Osteoblast (primary cell): ENCODE results near the gene SCP2. TPM values are rescaled to one million over a fixed set of nuclear protein-coding genes. Genes with fewer than 3 reads are reported as not detected.

Experiments
- DNase-seq: peaks from one replicate; pipeline ENCODE4 v3.0.0; 2011; ENCODE audit warnings: low spot score, mixed read lengths; ENCODE audit not compliant: insufficient read length; ENCODE audit errors: missing footprints
- H2AFZ ChIP-seq: 2 replicates; pipeline ENCODE4 v1.6.0; 2011; ENCODE audit warnings: mild to moderate bottlenecking, low read length
- H3K27ac ChIP-seq: 2 replicates; pipeline ENCODE4 v1.5.1; 2011; ENCODE audit warnings: mild to moderate bottlenecking, low read depth, low read length, moderate library complexity
- H3K27me3 ChIP-seq: 2 replicates; pipeline ENCODE4 v1.6.0; 2012; ENCODE audit warnings: mild to moderate bottlenecking, control low read depth, inconsistent platforms, low read length, moderate library complexity; ENCODE audit not compliant: insufficient read depth
- H3K36me3 ChIP-seq: 2 replicates; pipeline ENCODE4 v1.5.1; 2011; ENCODE audit warnings: mild to moderate bottlenecking, low read length, control low read depth, moderate library complexity; ENCODE audit not compliant: insufficient read depth
- H3K4me1 ChIP-seq: 2 replicates; pipeline ENCODE4 v1.5.1; 2011; ENCODE audit warnings: mild to moderate bottlenecking, low read length, control low read depth, moderate library complexity; ENCODE audit not compliant: insufficient read depth
- H3K4me2 ChIP-seq: 2 replicates; pipeline ENCODE4 v1.6.0; 2011; ENCODE audit warnings: mild to moderate bottlenecking, low read length; ENCODE audit not compliant: insufficient read depth
- H3K4me3 ChIP-seq: fragments of 200-600 bp; sonication (generic); 3 replicates; pipeline ENCODE4 v1.5.1; 2012; ENCODE audit warnings: mild to moderate bottlenecking, low read length, inconsistent platforms; ENCODE audit not compliant: insufficient read depth
- H3K79me2 ChIP-seq: 2 replicates; pipeline ENCODE4 v1.6.0; 2012; ENCODE audit warnings: mild to moderate bottlenecking, low read length, control low read depth, inconsistent platforms; ENCODE audit not compliant: insufficient read depth
- H3K9me3 ChIP-seq: 2 replicates; pipeline ENCODE4 v1.5.1; 2011; ENCODE audit warnings: low read depth, low read length, control low read depth
- H4K20me1 ChIP-seq: 2 replicates; pipeline ENCODE4 v1.6.0; 2012; ENCODE audit warnings: mild to moderate bottlenecking, low read length, control low read depth; ENCODE audit not compliant: insufficient read depth
- CTCF ChIP-seq: IDR thresholded peaks from 2 replicates; pipeline ENCODE4 v1.5.1; 2011; ENCODE audit warnings: mild to moderate bottlenecking, low read depth, low read length, moderate library complexity; ENCODE audit errors: extremely low read depth
- total RNA-seq: library from RNA; depleted of rRNA; stranded (reverse); fragments of >200 nt; gene quantifications from 2 replicates; pipeline ENCODE4 v1.2.3, GENCODE V29; 2012

Gene SCP2
- total RNA-seq, 1 donor = 171 TPM

- no peak for DNase-seq
- peaks cover 22% of the 10 kb centered on the region for H3K79me2 ChIP-seq
- peak overlapping the region; percentile 100 for H2AFZ ChIP-seq
- no peaks in the 10 kb centered on the region for H3K36me3 ChIP-seq
- no peaks in the 10 kb centered on the region for H3K9me3 ChIP-seq
- H3K27me3 ChIP-seq = no peaks in the 10 kb centered on the region
- no peak overlapping the region for H3K27ac ChIP-seq
- H3K4me2 ChIP-seq = peak overlapping the region; percentile 96
- peaks cover 6% of the 10 kb centered on the region for H4K20me1 ChIP-seq
- peak overlapping the region; percentile 91 for H3K4me3 ChIP-seq
- no peak for TF ChIP-seq CTCF
- peaks cover 8% of the 10 kb centered on the region for H3K4me1 ChIP-seq
Observed at GRCh38 chr1:52926864-52927211, 238 bp upstream of the SCP2 start.

GRCh38 chr1:52928015-52928404, 934 bp downstream of the SCP2 start:
- Histone ChIP-seq H3K4me2 (peak overlapping the region; percentile 96), H3K36me3 (no peaks in the 10 kb centered on the region), H4K20me1 (peaks cover 6% of the 10 kb centered on the region), H3K79me2 (peaks cover 22% of the 10 kb centered on the region), H3K27ac (peak overlapping the region; percentile 69), H3K27me3 (no peaks in the 10 kb centered on the region), H2AFZ (peak overlapping the region; percentile 98), H3K9me3 (no peaks in the 10 kb centered on the region), H3K4me1 (peaks cover 8% of the 10 kb centered on the region), H3K4me3 (peak overlapping the region; percentile 91)
- TF ChIP-seq CTCF = no peak
- peak; percentile 88 for DNase-seq

GRCh38 chr1:52929019-52929418, 1.9 kb downstream of the SCP2 start:
- Histone ChIP-seq H3K27ac (no peak overlapping the region), H3K27me3 (no peaks in the 10 kb centered on the region), H3K79me2 (peaks cover 22% of the 10 kb centered on the region), H3K4me2 (no peak overlapping the region), H2AFZ (no peak overlapping the region), H3K36me3 (no peaks in the 10 kb centered on the region), H3K9me3 (no peaks in the 10 kb centered on the region), H3K4me1 (peaks cover 8% of the 10 kb centered on the region), H4K20me1 (peaks cover 6% of the 10 kb centered on the region), H3K4me3 (no peak overlapping the region)
- DNase-seq = no peak
- no peak for TF ChIP-seq CTCF

GRCh38 chr1:52937433-52938182, 10.5 kb downstream of the SCP2 start:
- DNase-seq = no peak
- Histone ChIP-seq H2AFZ (no peak overlapping the region), H3K4me2 (no peak overlapping the region), H3K9me3 (no peaks in the 10 kb centered on the region), H3K36me3 (no peaks in the 10 kb centered on the region), H3K27me3 (no peaks in the 10 kb centered on the region), H3K27ac (no peak overlapping the region), H4K20me1 (no peaks in the 10 kb centered on the region), H3K4me3 (no peak overlapping the region), H3K4me1 (no peaks in the 10 kb centered on the region), H3K79me2 (no peaks in the 10 kb centered on the region)
- no peak for TF ChIP-seq CTCF
